COLO668 (cell line): ENCODE results near the gene QRSL1.
"Not testable (repeated sequence)": the region's sequence is repeated elsewhere in the genome, so short reads cannot be mapped to it uniquely, and the experiment has no call there.

ENCODE experiments used
- DNase-seq: peaks from one replicate; lab custom pipeline; 2025; ENCODE audit not compliant: unreplicated experiment; lab: John Stamatoyannopoulos, UW

Gene QRSL1

GRCh38 chr6:106623039-106623438, 6.3 kb upstream of the QRSL1 start:
- no peak for DNase-seq

- DNase-seq = peak; percentile 26
Observed at GRCh38 chr6:106626485-106626884, 2.9 kb upstream of the QRSL1 start.

- DNase-seq = not testable (repeated sequence)
Observed at GRCh38 chr6:106627760-106628159, 1.6 kb upstream of the QRSL1 start.

GRCh38 chr6:106628658-106629102, 698 bp upstream of the QRSL1 start:
- no peak for DNase-seq

GRCh38 chr6:106629859-106630163, 433 bp downstream of the QRSL1 start:
- DNase-seq = no peak

- no peak for DNase-seq
Observed at GRCh38 chr6:106630366-106630765, 988 bp downstream of the QRSL1 start.

GRCh38 chr6:106631346-106631745, 2.0 kb downstream of the QRSL1 start:
- no peak for DNase-seq

GRCh38 chr6:106634565-106634964, 5.2 kb downstream of the QRSL1 start:
- no peak for DNase-seq

GRCh38 chr6:106637051-106637716, 7.8 kb downstream of the QRSL1 start:
- no peak for DNase-seq

- DNase-seq = no peak
Observed at GRCh38 chr6:106637717-106638341, 8.5 kb downstream of the QRSL1 start.

- no peak for DNase-seq
Observed at GRCh38 chr6:106639812-106640211, 10.4 kb downstream of the QRSL1 start.

- DNase-seq = no peak
Observed at GRCh38 chr6:106642476-106642875, 13.1 kb downstream of the QRSL1 start.

GRCh38 chr6:106643061-106643460, 13.7 kb downstream of the QRSL1 start:
- no peak for DNase-seq

GRCh38 chr6:106648651-106649308, 19.4 kb downstream of the QRSL1 start:
- no peak for DNase-seq

GRCh38 chr6:106658469-106658868, 29.1 kb downstream of the QRSL1 start:
- DNase-seq = no peak

- no peak for DNase-seq
Observed at GRCh38 chr6:106659859-106660258, 30.5 kb downstream of the QRSL1 start.

- DNase-seq = no peak
Observed at GRCh38 chr6:106662458-106662857, 33.1 kb downstream of the QRSL1 start.

- no peak for DNase-seq
Observed at GRCh38 chr6:106666282-106667021, 37.1 kb downstream of the QRSL1 start.

- no peak for DNase-seq
Observed at GRCh38 chr6:106667022-106667402, 37.6 kb downstream of the QRSL1 start.

GRCh38 chr6:106670236-106670635, 40.9 kb downstream of the QRSL1 start:
- no peak for DNase-seq

GRCh38 chr6:106671651-106672050, 42.3 kb downstream of the QRSL1 start:
- no peak for DNase-seq
